GM19372 (cell line): ENCODE measurements around the gene TCF25.
A peak's percentile ranks its signal among the peaks of the same experiment; 100 is the strongest.
"Not testable (repeated sequence)": the region's sequence is repeated elsewhere in the genome, so short reads cannot be mapped to it uniquely, and the experiment has no call there.

Experiments
- ATAC-seq: cut with Tn5 transposase; IDR thresholded peaks from one replicate; pipeline ENCODE4 v1.9.1; 2021; ENCODE audit warnings: mild to moderate bottlenecking, low read depth, moderate library complexity; ENCODE audit not compliant: unreplicated experiment

The TCF25 gene, protein sequence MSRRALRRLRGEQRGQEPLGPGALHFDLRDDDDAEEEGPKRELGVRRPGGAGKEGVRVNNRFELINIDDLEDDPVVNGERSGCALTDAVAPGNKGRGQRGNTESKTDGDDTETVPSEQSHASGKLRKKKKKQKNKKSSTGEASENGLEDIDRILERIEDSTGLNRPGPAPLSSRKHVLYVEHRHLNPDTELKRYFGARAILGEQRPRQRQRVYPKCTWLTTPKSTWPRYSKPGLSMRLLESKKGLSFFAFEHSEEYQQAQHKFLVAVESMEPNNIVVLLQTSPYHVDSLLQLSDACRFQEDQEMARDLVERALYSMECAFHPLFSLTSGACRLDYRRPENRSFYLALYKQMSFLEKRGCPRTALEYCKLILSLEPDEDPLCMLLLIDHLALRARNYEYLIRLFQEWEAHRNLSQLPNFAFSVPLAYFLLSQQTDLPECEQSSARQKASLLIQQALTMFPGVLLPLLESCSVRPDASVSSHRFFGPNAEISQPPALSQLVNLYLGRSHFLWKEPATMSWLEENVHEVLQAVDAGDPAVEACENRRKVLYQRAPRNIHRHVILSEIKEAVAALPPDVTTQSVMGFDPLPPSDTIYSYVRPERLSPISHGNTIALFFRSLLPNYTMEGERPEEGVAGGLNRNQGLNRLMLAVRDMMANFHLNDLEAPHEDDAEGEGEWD

GRCh38 chr16:89873109-89873971, at the start of gene TCF25:
TSS of gene TCF25 (plus strand) at chr16:89873592. CDS start at chr16:89873668, 76 bp downstream.
- peak; percentile 37 for ATAC-seq

DNA sequence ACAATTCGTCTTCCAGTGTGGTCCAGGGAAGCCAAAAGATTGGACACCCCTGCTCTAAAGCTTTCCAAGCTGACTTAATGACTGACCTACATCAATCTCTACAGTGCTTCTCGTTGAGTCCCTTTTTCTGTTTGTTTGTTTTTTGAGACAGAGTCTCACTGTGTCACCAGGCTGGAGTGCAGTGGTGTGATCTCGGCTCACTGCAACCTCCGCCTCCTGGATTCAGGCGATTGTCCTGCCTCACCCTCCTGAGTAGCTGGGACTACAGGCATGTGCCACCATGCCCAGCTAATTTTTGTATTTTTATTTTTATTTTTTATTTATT, 49.6 kb upstream of the TCF25 start:
- ATAC-seq, result not testable (repeated sequence)

GRCh38 chr16:89826531-89827382, 46.6 kb upstream of the TCF25 start:
- ATAC-seq, result no peak

DNA sequence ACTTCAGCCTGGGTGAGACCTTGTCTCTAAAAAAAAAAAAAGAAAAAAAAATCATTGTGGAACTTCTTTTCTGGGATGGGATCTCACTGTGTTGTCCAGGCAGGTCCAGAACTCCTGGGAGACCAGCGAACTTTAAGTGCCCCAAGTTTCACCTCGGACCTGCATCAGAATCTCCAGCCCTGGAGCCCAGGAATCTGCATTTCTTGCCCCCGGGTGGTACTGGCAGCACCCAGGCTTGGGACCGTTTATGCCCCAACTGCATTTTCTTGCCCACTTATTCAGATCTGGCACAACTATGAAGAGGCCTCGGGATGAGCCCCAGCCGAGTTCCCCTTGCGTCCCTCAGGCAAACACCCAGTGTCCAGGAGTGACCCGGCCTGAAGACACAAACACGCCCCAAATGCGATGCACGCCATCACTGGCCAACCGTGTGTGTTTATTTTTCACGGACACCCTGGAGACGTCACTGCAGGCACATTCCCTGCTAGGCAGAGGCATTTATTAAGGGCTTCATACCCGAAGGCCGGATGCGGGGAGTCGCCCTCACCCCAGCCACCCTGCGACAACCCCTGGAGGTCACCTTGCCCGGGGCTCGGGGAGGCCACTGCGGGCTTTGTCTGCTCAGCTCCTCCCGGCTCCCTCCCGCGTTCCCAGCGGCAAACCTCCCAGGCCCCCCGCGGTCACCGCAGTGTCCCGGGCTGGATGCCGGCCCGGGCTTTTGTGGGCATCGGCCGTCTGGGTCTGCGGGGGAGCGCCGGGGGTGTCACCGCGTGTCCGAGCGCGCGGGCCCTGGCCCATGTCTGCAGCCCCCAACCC, 45.8 kb upstream of the TCF25 start:
- no peak for ATAC-seq

- ATAC-seq, result no peak
Measured at GRCh38 chr16:89828199-89828869, 45.1 kb upstream of the TCF25 start, which contains the start of gene SPIRE2. TSS of gene SPIRE2 (plus strand) at chr16:89828475. CDS start at chr16:89828551, 76 bp downstream.

DNA sequence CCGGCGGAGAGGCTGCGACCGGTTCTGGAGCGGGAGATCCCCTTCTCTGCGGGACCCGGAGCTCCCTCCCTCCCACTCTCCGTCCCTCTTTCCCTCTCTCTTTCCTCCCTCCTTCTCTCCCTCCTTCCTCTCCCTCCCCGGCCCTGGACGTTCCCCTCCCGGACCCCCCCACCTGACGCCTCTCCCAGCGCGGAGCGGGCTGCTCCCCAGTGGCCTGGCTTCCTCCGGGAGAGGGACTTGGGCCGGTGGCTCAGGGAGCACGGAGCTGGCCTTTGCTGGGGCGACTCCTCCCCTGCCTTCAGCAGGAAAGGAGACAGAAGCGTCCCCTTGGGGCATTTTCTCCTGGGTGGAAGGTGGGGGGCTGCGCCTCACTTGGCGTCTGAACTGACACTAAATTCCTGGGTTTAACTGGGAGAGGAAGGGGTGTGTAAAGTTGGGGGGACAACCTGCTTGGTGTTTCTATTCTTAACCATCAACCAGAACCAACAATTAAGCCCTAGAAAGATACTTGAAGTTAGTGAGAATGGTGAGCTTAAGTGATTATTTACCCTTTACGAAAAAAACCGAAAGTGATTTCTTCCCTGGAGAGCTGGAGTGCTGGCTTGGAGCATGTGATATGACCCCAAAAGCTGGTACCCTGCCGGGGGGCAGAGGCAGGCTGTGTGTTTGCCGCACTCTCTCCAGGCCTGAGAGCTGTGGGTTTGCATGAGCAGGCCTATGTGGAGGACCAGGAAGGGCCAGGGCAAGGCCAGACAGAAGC, 44.3 kb upstream of the TCF25 start:
- no peak for ATAC-seq

DNA sequence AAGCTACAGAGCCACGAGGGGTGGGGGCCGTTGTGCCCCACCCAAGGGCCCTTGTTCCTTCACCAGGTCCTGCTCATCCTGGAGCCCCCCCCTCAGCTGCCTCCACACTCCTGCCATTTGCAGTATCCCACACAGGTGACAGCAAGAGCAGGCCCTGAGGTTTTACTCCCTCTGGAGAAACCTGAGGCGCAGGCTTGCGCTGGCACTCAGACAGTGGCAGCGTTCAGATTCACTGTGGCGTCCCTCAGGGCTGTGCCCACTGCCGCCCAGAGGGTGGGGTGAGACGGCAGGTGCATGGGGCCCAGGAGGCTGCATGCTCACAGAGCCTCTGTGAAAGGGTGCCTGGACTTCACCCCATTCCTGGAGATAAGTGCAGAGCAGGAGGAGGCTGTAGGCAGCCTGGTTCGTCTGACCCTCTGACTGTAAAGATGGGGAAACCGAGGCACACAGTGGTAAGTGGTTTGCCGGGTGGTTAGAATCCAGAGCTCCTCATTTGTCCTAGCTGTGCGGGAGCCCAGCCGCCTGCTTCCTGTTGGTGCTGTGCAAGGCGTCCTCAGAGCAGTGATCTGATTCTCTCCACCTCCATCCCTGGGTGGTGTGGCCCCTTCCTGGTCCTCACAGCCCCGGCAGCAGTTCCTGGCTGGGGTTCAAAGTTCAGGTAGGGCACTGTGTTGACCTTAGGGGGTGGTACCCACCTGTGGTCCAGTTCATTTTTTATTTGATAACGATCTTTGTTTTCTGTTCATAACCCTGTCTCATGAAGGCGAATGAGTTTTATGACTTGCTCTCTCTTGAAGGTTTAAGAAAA, 43.6 kb upstream of the TCF25 start:
- ATAC-seq, result no peak

GRCh38 chr16:89831810-89832328, 41.5 kb upstream of the TCF25 start:
- no peak for ATAC-seq

DNA sequence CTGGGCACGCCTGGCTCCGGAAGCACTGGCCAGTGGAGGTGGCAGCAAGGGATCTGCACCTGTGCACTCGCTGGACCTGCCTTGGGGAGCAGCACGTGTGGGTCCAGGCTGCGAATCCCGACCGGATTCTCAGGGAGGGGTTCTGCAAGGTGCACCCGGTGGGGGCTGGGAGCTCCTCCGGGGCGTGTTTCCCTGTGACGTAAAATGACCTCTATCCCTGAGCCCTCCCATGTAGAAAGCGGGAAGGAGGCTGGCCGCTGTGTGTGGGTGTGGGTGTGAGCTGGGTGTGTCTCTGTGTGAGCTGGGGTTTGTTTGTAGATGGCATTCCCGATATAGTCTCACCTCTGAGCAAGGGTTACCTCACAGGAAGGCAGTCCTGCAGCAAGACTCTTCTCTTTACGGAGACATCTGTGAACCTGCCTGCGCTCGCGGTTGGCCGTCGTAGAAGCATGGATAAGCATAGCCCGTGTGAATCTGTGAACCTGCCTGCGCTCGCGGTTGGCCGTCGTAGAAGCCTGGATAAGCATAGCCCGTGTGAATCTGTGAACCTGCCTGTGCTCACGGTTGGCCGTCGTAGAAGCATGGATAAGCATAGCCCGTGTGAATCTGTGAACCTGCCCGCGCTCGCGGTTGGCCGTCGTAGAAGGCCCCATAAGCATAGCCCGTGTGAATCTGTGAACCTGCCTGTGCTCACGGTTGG, 39.6 kb upstream of the TCF25 start:
- not testable (repeated sequence) for ATAC-seq

DNA sequence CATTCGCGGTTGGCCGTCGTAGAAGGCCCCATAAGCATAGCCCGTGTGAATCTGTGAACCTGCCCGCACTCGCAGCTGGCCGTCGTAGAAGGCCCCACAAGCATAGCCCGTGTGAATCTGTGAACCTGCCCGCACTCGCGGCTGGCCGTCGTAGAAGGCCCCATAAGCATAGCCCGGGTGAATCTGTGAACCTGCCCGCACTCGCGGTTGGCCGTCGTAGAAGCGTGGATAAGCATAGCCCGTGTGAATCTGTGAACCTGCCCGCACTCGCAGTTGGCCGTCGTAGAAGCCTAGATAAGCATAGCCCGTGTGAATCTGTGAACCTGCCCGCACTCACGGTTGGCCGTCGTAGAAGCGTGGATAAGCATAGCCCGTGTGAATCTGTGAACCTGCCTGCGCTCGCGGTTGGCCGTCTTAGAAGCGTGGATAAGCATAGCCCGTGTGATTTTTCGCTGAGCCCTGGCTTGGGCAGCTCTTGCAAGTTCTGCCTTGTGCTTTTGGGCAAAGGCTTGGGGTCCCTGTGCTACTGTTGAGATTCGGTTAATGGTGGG, 38.5 kb upstream of the TCF25 start:
- not testable (repeated sequence) for ATAC-seq

- ATAC-seq, result not testable (repeated sequence)
Measured at GRCh38 chr16:89836484-89836883, 36.9 kb upstream of the TCF25 start.

- ATAC-seq, result no peak
Measured at GRCh38 chr16:89837014-89837546, 36.3 kb upstream of the TCF25 start.

- no peak for ATAC-seq
Measured at GRCh38 chr16:89841275-89841674, 32.1 kb upstream of the TCF25 start.

DNA sequence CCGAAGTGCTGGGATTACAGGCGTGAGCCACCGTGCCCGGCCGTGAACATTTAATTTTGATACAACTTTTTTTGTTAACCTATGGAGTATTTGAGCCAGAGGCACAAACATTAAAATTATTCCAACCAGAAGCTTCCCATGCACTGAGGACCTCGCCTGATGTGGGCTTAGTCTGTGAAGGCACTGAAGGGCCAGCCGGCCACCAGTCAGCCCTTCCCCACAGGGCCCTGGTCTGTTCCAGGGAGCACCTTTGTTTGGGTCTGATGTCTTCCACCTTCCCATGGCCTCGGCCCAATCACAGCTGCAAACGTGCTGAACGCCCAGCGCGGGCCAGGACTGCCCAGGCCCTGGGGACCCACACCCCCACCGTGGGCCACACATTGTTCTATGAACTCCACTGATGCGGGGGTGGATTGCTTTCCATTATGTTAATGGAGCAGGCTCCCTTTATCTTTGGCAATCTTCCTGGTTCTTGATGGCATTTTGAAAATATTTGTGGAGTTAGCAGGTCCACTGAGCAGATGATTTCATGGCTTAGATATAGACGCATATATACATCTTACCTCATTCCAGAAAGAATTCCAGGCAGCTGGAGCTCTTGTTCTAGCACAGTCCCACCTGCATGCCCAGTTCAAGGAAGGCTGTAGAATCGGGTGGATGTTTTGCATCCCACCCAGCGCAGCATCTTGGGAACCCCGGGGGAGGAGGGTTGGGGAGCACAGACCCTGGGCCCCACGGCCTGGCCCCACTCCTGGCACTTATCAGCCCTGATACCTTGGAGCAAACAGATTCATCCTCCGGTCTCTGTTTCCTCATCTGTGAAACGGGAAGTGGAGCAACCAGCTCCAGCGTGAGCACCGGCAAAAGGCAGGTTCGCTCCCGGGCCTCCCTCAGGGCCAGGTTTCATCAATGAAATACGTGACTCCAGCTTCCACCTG, 30.7 kb upstream of the TCF25 start:
- ATAC-seq, result no peak
